Body of pancreas (tissue), 4 donors: Measurements from ENCODE around the gene ARPP21. TPM values are rescaled to one million over a fixed set of nuclear protein-coding genes. Genes with fewer than 3 reads are reported as not detected.

ENCODE experiments used
- ATAC-seq: fragments of 150-250 bp; one replicate; pipeline ENCODE4 v1.9.1; 2016
- DNase-seq, 4 donors: peaks; one replicate each; pipeline ENCODE4 v3.0.0-alpha.2; 2019
- H3K27ac ChIP-seq, 4 donors: fragments of 200-600 bp; sonication (generic); 1 replicate in 3 of 4; 2 replicates in 1 of 4; pipeline versions ENCODE4 v1.5.1 to v1.6.1; 2016 to 2019; ENCODE audit warnings: mild to moderate bottlenecking in 1 of 4, mixed read lengths in 1 of 4, moderate library complexity in 1 of 4
- H3K27me3 ChIP-seq, 2 donors: fragments of 200-600 bp; sonication (generic); one replicate each; pipeline ENCODE4 v1.6.0; 2016; ENCODE audit warnings: mild to moderate bottlenecking in 1 of 2
- H3K36me3 ChIP-seq, 2 donors: fragments of 200-600 bp; sonication (generic); replicated peaks in 1 of 2; 2 replicates each; pipeline ENCODE4 v1.5.1; 2016; ENCODE audit warnings: low read depth in 2 of 2; ENCODE audit not compliant: insufficient read depth in 1 of 2
- H3K4me1 ChIP-seq: fragments of 200-600 bp; sonication (generic); one replicate; pipeline ENCODE4 v1.6.0; 2016
- H3K4me3 ChIP-seq, 2 donors: fragments of 200-600 bp; sonication (generic); 1 replicate in 1 of 2; 2 replicates in 1 of 2; pipeline ENCODE4 v1.5.1; 2016 to 2019
- H3K9me3 ChIP-seq, 3 donors: fragments of 200-600 bp; sonication (generic); 1 replicate in 2 of 3; 2 replicates in 1 of 3; pipeline ENCODE4 v1.5.1; 2016
- POLR2A ChIP-seq, 3 donors: fragments of 450-650 bp; IDR thresholded peaks; one replicate each; pipeline ENCODE4 v1.6.1; 2016; ENCODE audit warnings: antibody characterized with exemption in 3 of 3, mild to moderate bottlenecking in 2 of 3
- WGBS, 2 donors: methylation state at CpG; one replicate each; pipeline ENCODE4 v1.1.5; 2017; 5-methylcytosine and 5-hydroxymethylcytosine counted together
- intact Hi-C: fragments of 100-400 bp; cut with DNase I; formaldehyde crosslinking; loops from one replicate; pipeline ENCODE4 v1.15.1; 2023
- total RNA-seq, 2 donors: library from RNA; depleted of rRNA; stranded (reverse); fragments of >200 nt; gene quantifications; one replicate each; pipeline ENCODE4 v1.1.0, GENCODE V29; 2016
- TF ChIP-seq, protein P1 (sequence below), 7 experiments: fragments of 450-650 bp in 4 of 7; fragments of 200-600 bp in 3 of 7; sonication (generic) in 3 of 7; IDR thresholded peaks; one replicate each; pipeline ENCODE4 v1.5.1; 2016 to 2019; ENCODE audit warnings: antibody characterized with exemption in 7 of 7

The ARPP21 gene
- total RNA-seq, 2 donors from 2014 or later: not detected

DNA sequence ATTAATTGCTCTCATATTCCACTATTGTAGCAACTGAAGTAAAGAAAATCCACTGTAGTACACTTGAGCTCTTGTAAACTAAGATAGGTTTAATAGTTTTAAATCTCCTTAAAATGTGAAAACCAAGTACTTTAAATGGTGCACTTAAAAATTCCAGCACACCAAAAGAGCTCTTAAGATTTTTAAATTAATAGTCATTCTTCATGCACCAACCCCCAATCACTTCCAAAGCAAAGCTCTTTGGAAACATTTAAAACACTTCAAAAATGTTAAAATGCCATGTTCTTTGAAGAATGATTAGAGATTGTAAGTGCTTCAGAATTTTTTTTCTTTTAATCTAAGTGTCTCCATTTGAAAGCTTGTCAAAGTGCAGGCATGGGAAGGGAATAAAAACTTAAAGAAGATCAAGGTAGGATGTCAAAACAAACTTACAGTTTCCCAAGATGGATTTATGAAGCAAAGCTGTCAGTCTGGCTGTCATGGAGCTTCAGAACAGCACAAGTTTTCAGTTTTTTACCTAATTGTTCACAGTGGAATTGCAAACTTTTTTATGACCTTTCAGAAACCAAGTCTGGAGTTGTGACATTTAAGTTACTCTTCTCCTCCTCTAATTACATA lies 84.3 kb downstream of the ARPP21 start:
- intact Hi-C loops: no loop called here
- ATAC-seq: no peak
- Histone ChIP-seq H3K27ac (no peak overlapping the region), H3K9me3 (no peaks in the 10 kb centered on the region), H3K4me3 (no peak overlapping the region), H3K27me3 (no peaks in the 10 kb centered on the region), H3K4me1 (no peaks in the 10 kb centered on the region), H3K36me3 (no peaks in the 10 kb centered on the region)
- no peak for DNase-seq
- TF ChIP-seq, protein P1, sequence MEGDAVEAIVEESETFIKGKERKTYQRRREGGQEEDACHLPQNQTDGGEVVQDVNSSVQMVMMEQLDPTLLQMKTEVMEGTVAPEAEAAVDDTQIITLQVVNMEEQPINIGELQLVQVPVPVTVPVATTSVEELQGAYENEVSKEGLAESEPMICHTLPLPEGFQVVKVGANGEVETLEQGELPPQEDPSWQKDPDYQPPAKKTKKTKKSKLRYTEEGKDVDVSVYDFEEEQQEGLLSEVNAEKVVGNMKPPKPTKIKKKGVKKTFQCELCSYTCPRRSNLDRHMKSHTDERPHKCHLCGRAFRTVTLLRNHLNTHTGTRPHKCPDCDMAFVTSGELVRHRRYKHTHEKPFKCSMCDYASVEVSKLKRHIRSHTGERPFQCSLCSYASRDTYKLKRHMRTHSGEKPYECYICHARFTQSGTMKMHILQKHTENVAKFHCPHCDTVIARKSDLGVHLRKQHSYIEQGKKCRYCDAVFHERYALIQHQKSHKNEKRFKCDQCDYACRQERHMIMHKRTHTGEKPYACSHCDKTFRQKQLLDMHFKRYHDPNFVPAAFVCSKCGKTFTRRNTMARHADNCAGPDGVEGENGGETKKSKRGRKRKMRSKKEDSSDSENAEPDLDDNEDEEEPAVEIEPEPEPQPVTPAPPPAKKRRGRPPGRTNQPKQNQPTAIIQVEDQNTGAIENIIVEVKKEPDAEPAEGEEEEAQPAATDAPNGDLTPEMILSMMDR (IDR thresholded peaks at IDR 0.05): no peak
- no peak for TF ChIP-seq POLR2A (IDR thresholded peaks at IDR 0.05)

DNA sequence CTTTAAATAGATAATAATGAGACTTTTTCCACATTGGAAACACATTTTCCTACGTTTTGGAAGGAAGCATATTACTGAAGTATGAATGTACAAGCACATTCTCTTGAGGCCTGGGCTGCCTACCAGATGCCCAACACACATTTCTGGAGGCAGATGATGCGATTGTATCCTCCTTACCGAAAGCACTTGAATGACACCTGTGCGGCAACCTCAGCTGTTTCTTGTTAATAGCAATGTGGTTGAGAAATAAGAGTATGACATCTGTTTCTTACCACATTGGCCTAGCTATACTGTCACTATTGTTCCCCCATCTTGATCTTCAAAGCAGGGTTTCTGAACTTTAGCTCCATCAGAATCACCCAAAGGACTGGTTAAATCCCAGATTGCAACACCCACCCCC lies 84.8 kb downstream of the ARPP21 start:
- no peaks in the 10 kb centered on the region for H3K9me3 ChIP-seq
- no peak overlapping the region for H3K27ac ChIP-seq
- intact Hi-C loops: no loop called here
- DNase-seq: no peak
- TF ChIP-seq, protein P1 (IDR thresholded peaks at IDR 0.05): no peak
- no peak for TF ChIP-seq POLR2A (IDR thresholded peaks at IDR 0.05)
- H3K4me3 ChIP-seq: no peak overlapping the region
- ATAC-seq: no peak
- no peaks in the 10 kb centered on the region for H3K36me3 ChIP-seq
- H3K27me3 ChIP-seq: no peaks in the 10 kb centered on the region
- WGBS, 2 donors: 52 to 76% methylated on average over 4 of the region's 4 CpGs
- no peaks in the 10 kb centered on the region for H3K4me1 ChIP-seq

- DNase-seq (no peak), ATAC-seq (no peak)
- Histone ChIP-seq H3K27me3 (no peaks in the 10 kb centered on the region), H3K4me3 (no peak overlapping the region), H3K36me3 (no peaks in the 10 kb centered on the region), H3K4me1 (no peaks in the 10 kb centered on the region), H3K27ac (no peak overlapping the region), H3K9me3 (no peaks in the 10 kb centered on the region)
- TF ChIP-seq POLR2A (IDR thresholded peaks at IDR 0.05): no peak
- TF ChIP-seq, protein P1 (IDR thresholded peaks at IDR 0.05): no peak
- intact Hi-C loops: no loop called here
- WGBS, 2 donors: 23 to 48% methylated on average over 3 of the region's 3 CpGs
These were observed 87.9 kb downstream of the ARPP21 start for GRCh38 chr3:35727179-35727578.

DNA sequence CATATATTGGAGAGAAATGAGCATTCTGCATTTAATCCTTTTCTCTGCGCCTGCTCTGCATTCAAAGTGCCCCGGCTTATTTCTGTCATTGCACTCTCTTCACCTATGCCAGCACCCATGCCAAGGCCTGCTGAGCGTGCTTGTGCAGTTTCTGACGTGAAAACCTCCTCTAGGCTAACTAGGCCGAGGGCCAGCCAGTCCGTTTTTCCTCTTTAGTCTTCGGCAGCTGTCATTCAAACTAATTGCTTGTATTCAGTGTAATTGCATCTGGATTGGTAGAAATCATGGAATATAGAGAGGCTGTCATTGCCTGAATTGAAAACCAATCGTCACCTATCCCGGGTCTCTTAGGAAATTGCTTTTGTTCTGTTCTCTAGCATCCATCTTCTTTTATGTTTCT lies 94.0 kb downstream of the ARPP21 start:
- H3K4me1 ChIP-seq: no peaks in the 10 kb centered on the region
- intact Hi-C loops: no loop called here
- DNase-seq (no peak), ATAC-seq (no peak)
- H3K27ac ChIP-seq: no peak overlapping the region
- H3K4me3 ChIP-seq: no peak overlapping the region
- TF ChIP-seq, protein P1 (IDR thresholded peaks at IDR 0.05): no peak
- no peak for TF ChIP-seq POLR2A (IDR thresholded peaks at IDR 0.05)
- no peaks in the 10 kb centered on the region for H3K9me3 ChIP-seq
- 68 to 69% methylated on average over 9 of the region's 9 CpGs for WGBS, 2 donors
- no peaks in the 10 kb centered on the region for H3K36me3 ChIP-seq
- H3K27me3 ChIP-seq: no peaks in the 10 kb centered on the region

- Histone ChIP-seq H3K27ac (no peak overlapping the region), H3K4me3 (no peak overlapping the region), H3K36me3 (no peaks in the 10 kb centered on the region), H3K4me1 (no peaks in the 10 kb centered on the region), H3K9me3 (no peaks in the 10 kb centered on the region), H3K27me3 (no peaks in the 10 kb centered on the region)
- intact Hi-C loops: no loop called here
- no peak for TF ChIP-seq POLR2A (IDR thresholded peaks at IDR 0.05)
- TF ChIP-seq, protein P1 (IDR thresholded peaks at IDR 0.05): no peak
- ATAC-seq: no peak
- WGBS, 2 donors: 71 to 74% methylated on average over 2 of the region's 2 CpGs
- DNase-seq: no peak
These were observed 94.5 kb downstream of the ARPP21 start for GRCh38 chr3:35733864-35734263.
